HG03175 (cell line): Measurements from ENCODE around the gene E2F1.
"Not testable (repeated sequence)": the region's sequence is repeated elsewhere in the genome, so short reads cannot be mapped to it uniquely, and the experiment has no call there.

Experiments used
- ATAC-seq: cut with Tn5 transposase; IDR thresholded peaks from one replicate; pipeline ENCODE4 v1.9.1; 2021; ENCODE audit warnings: mild to moderate bottlenecking, moderate library complexity; ENCODE audit not compliant: unreplicated experiment

Gene E2F1

GRCh38 chr20:33710681-33711445 is 24.7 kb upstream of the E2F1 start:
- ATAC-seq: no peak

GRCh38 chr20:33709905-33710541 is 23.8 kb upstream of the E2F1 start:
- no peak for ATAC-seq

- ATAC-seq: no peak
These were observed 23.2 kb upstream of the E2F1 start for GRCh38 chr20:33709398-33709797.

- ATAC-seq: no peak
These were observed 21.5 kb upstream of the E2F1 start for GRCh38 chr20:33707668-33708067.

GRCh38 chr20:33704197-33704924 is 18.2 kb upstream of the E2F1 start:
- ATAC-seq: no peak

- ATAC-seq: no peak
These were observed 17.4 kb upstream of the E2F1 start for GRCh38 chr20:33703498-33704137.

- ATAC-seq: no peak
These were observed 16.7 kb upstream of the E2F1 start for GRCh38 chr20:33702861-33703260.

GRCh38 chr20:33701629-33702450 is 15.7 kb upstream of the E2F1 start:
- ATAC-seq: no peak

GRCh38 chr20:33700696-33701441 is 14.7 kb upstream of the E2F1 start:
- ATAC-seq: not testable (repeated sequence)

GRCh38 chr20:33698966-33699365 is 12.8 kb upstream of the E2F1 start:
- ATAC-seq: not testable (repeated sequence)

- ATAC-seq: no peak
These were observed 10.9 kb upstream of the E2F1 start for GRCh38 chr20:33697129-33697528.

- ATAC-seq: no peak
These were observed 10.3 kb upstream of the E2F1 start for GRCh38 chr20:33696448-33696847.

GRCh38 chr20:33694639-33695012 is 8.4 kb upstream of the E2F1 start:
- no peak for ATAC-seq

- no peak for ATAC-seq
These were observed 7.8 kb upstream of the E2F1 start for GRCh38 chr20:33693741-33694638.

GRCh38 chr20:33693289-33693688 is 7.1 kb upstream of the E2F1 start:
- no peak for ATAC-seq

- no peak for ATAC-seq
These were observed 3.8 kb upstream of the E2F1 start for GRCh38 chr20:33689973-33690372.

GRCh38 chr20:33689493-33689892 is 3.3 kb upstream of the E2F1 start:
- no peak for ATAC-seq

- no peak for ATAC-seq
These were observed 2.8 kb upstream of the E2F1 start for GRCh38 chr20:33688938-33689424.
